Mammary epithelial cell (primary cell): ENCODE results near the gene MYO10.

Experiments
- CTCF ChIP-seq, 2 donors: IDR thresholded peaks in 1 of 2; conservative IDR thresholded peaks in 1 of 2; 2 replicates each; pipeline ENCODE4 v1.5.1; 2011 to 2012; ENCODE audit warnings: inconsistent platforms in 2 of 2, low read length in 2 of 2, mild to moderate bottlenecking in 2 of 2, control low read depth in 1 of 2, low read depth in 1 of 2; ENCODE audit not compliant: insufficient read depth in 1 of 2; ENCODE audit errors: extremely low read depth in 1 of 2
- EZH2 ChIP-seq: IDR thresholded peaks from 2 replicates; pipeline ENCODE4 v1.6.1; 2012; ENCODE audit warnings: low read length, inconsistent platforms, borderline replicate concordance

GRCh38 chr5:16639206-16639605 is 296.9 kb downstream of the MYO10 start:
- TF ChIP-seq CTCF (conservative IDR thresholded peaks at IDR 0.05 in 1 of 2, IDR thresholded peaks at IDR 0.05 in 1 of 2; ENCODE audit: extremely low read depth in 1 of 2, insufficient read depth in 1 of 2, low read depth in 1 of 2, low read length in 2 of 2) (no peak), EZH2 (no peak)
